ENCODE measurements around the gene BRMS1. TPM values are rescaled to one million over a fixed set of nuclear protein-coding genes. Genes with fewer than 3 reads are reported as not detected.
"Not testable (repeated sequence)": the region's sequence is repeated elsewhere in the genome, so short reads cannot be mapped to it uniquely, and the experiment has no call there.

The BRMS1 gene
- total RNA-seq, 2 donors from 2014 or later = 19.2 to 33.3 TPM

- Histone ChIP-seq H3K9me3 (no peaks in the 10 kb centered on the region), H3K4me1 (peaks cover 4 to 39% of the 10 kb centered on the region in 2 donors), H3K27me3 (no peaks in the 10 kb centered on the region), H3K4me3 (no peak overlapping the region), H3K36me3 (no peaks in the 10 kb centered on the region), H3K27ac (peak overlapping the region; percentile 79 to 87)
- no peak for TF ChIP-seq CTCF (IDR thresholded peaks at IDR 0.05)
- DNase-seq (ENCODE audit: low spot score) = no peak
Observed at GRCh38 chr11:66325263-66325671, 19.6 kb downstream of the BRMS1 start.

DNA sequence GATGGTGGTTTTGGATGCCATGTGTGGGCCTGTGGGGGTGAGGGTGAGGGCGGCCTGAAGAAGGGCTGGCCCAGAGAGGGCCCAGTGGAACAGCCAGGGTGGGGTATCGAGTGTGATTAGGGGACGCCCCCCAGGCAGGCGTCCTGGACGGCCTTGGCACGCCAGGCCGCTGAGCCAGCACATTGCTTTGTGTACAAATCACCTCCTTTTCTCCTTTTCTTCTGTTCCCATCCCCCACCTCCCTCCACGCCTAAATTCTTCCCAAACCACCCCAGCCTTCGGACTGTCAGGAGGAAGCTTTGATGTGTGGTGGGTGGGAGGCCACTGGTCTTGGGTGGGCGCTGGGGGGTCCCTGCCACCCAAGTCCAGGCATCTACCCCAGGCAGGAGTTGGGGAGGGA is 20.2 kb downstream of the BRMS1 start:
- Histone ChIP-seq H3K4me3 (no peak overlapping the region), H3K36me3 (no peaks in the 10 kb centered on the region), H3K9me3 (no peaks in the 10 kb centered on the region), H3K4me1 (peaks cover 4 to 39% of the 10 kb centered on the region in 2 donors), H3K27ac (no peak overlapping the region), H3K27me3 (no peaks in the 10 kb centered on the region)
- no peak for DNase-seq (ENCODE audit: low spot score)
- no peak for TF ChIP-seq CTCF (IDR thresholded peaks at IDR 0.05)

- Histone ChIP-seq H3K27me3 (no peaks in the 10 kb centered on the region), H3K9me3 (no peaks in the 10 kb centered on the region), H3K27ac (no peak overlapping the region), H3K4me3 (no peak overlapping the region), H3K4me1 (peaks cover 4 to 36% of the 10 kb centered on the region in 2 donors), H3K36me3 (no peaks in the 10 kb centered on the region)
- DNase-seq (ENCODE audit: low spot score) = no peak
- no peak for TF ChIP-seq CTCF (IDR thresholded peaks at IDR 0.05)
Observed at GRCh38 chr11:66323684-66324083, 21.2 kb downstream of the BRMS1 start.

GRCh38 chr11:66322732-66323427 is 22.0 kb downstream of the BRMS1 start:
- H3K27me3 ChIP-seq = no peaks in the 10 kb centered on the region
- H3K4me1 ChIP-seq = peaks cover 4 to 36% of the 10 kb centered on the region in 2 donors
- TF ChIP-seq CTCF (IDR thresholded peaks at IDR 0.05) = no peak
- peak overlapping the region; percentile 31 to 47 for H3K27ac ChIP-seq
- H3K36me3 ChIP-seq = no peaks in the 10 kb centered on the region
- DNase-seq (ENCODE audit: low spot score) = peak; percentile 83
- H3K9me3 ChIP-seq = no peaks in the 10 kb centered on the region
- H3K4me3 ChIP-seq = no peak overlapping the region

GRCh38 chr11:66321606-66322005 is 23.3 kb downstream of the BRMS1 start:
- Histone ChIP-seq H3K4me1 (peaks cover 0 to 36% of the 10 kb centered on the region in 2 donors), H3K4me3 (no peak overlapping the region), H3K9me3 (no peaks in the 10 kb centered on the region), H3K27ac (peak overlapping the region in 1 of 2 donors; percentile 47), H3K27me3 (no peaks in the 10 kb centered on the region), H3K36me3 (no peaks in the 10 kb centered on the region)
- no peak for TF ChIP-seq CTCF (IDR thresholded peaks at IDR 0.05)
- no peak for DNase-seq (ENCODE audit: low spot score)

GRCh38 chr11:66320748-66321147 is 24.2 kb downstream of the BRMS1 start:
- not testable (repeated sequence) for H3K27me3 ChIP-seq; H3K27ac ChIP-seq; DNase-seq (ENCODE audit: low spot score); H3K36me3 ChIP-seq; H3K9me3 ChIP-seq; H3K4me3 ChIP-seq
- peaks cover 0 to 36% of the 10 kb centered on the region in 2 donors for H3K4me1 ChIP-seq

DNA sequence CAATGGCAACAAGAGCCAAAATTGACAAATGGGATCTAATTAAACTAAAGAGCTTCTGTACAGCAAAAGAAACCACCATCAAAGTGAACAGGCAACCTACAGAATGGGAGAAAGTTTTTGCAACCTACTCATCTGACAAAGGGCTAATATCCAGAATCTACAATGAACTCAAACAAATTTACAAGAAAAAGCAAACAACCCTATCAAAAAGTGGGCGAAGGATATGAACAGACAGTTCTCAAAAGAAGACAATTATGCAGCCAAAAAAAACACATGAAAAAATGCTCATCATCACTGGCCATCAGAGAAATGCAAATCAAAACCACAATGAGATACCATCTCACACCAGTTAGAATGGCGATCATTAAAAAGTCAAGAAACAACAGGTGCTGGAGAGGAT is 24.6 kb downstream of the BRMS1 start:
- H3K27ac ChIP-seq; H3K36me3 ChIP-seq; H3K27me3 ChIP-seq; H3K4me3 ChIP-seq; H3K9me3 ChIP-seq; DNase-seq (ENCODE audit: low spot score): not testable (repeated sequence)
- H3K4me1 ChIP-seq = peaks cover 0 to 35% of the 10 kb centered on the region in 2 donors
